ENCODE results near the gene MYO1F.

DNA sequence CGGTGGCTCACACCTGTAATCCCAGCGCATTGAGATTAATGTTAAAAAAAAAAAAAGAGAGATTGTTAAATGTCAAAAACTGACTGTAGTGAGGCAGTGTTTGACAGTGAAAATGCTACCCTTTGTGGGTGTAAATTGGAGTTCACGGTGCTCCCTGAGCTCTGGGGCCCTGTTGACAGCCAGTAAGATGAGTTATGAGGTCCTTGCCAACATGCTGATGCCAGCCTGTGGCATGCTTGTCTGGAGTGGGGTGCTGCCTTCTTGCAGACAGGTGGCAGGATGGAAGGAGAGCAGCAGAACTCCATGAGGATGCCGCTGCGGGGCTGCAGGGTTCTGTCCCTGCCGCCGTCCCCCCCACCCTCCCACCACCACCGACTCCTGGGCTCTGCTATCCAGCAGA is 100.7 kb downstream of the MYO1F start:
- TF ChIP-seq CTCF (IDR thresholded peaks at IDR 0.05) (no peak), CEBPB (IDR thresholded peaks at IDR 0.05) (no peak), EP300 (IDR thresholded peaks at IDR 0.05) (no peak), JUNB (IDR thresholded peaks at IDR 0.05) (no peak), ZFP36 (IDR thresholded peaks at IDR 0.05; ENCODE audit: borderline replicate concordance, partially characterized antibody) (no peak), POLR2A (IDR thresholded peaks at IDR 0.05; ENCODE audit: low read length) (no peak)

All from A549 (cell line).